Caco-2 (cell line): ENCODE results near the gene KLHL34. TPM values are rescaled to one million over a fixed set of nuclear protein-coding genes. Genes with fewer than 3 reads are reported as not detected.

Experiments
- BruUV-seq: library from RNA; stranded (reverse); fragments of 400-500 nt; replicated peaks from 2 replicates; lab custom pipeline; 2021; lab: Mats Ljungman, UMichigan
- CTCF ChIA-PET: fragments of 300-600 bp; sonication (Branson Sonifier 250); formaldehyde crosslinking; loops from one replicate; lab custom pipeline; 2022; ENCODE audit warnings: antibody characterized with exemption; lab: Charles Lee
- POLR2A ChIA-PET: fragments of 300-600 bp; sonication (Branson Sonifier 250); formaldehyde crosslinking; loops from one replicate; lab custom pipeline; 2022; ENCODE audit warnings: antibody characterized with exemption; lab: Charles Lee
- DNase-seq, 2 experiments: peaks; one replicate each; pipeline versions ENCODE4 v3.0.0 to v3.0.0-alpha.2; 2020 to 2022
- H3K27me3 ChIP-seq: replicated peaks from 2 replicates; pipeline ENCODE4 v1.6.0; 2011; ENCODE audit warnings: low read length; ENCODE audit not compliant: control insufficient read depth, insufficient read depth
- H3K36me3 ChIP-seq: 2 replicates; pipeline ENCODE4 v1.5.1; 2011; ENCODE audit warnings: low read length; ENCODE audit not compliant: control insufficient read depth, insufficient read depth
- H3K4me1 ChIP-seq: fragments of 250-450 bp; sonication (Bioruptor Pico); 2 replicates; pipeline ENCODE4 v1.5.1; 2020; ENCODE audit warnings: mild to moderate bottlenecking
- H3K4me3 ChIP-seq: 2 replicates; pipeline ENCODE4 v1.5.1; 2011; ENCODE audit warnings: low read depth, mild to moderate bottlenecking, control low read depth, low read length
- H3K9me3 ChIP-seq: fragments of 250-450 bp; sonication (Bioruptor Pico); 2 replicates; pipeline ENCODE4 v1.5.1; 2020; ENCODE audit warnings: mild to moderate bottlenecking, moderate library complexity
- H3K27ac Mint-ChIP-seq: one replicate; pipeline ENCODE4 v1.8.0; 2022; ENCODE audit warnings: mixed read lengths; ENCODE audit not compliant: unreplicated experiment
- H3K27me3 Mint-ChIP-seq: one replicate; pipeline ENCODE4 v1.8.0; 2022; ENCODE audit warnings: mixed read lengths; ENCODE audit not compliant: insufficient read depth, unreplicated experiment
- H3K36me3 Mint-ChIP-seq: one replicate; pipeline ENCODE4 v1.8.0; 2022; ENCODE audit warnings: mild to moderate bottlenecking, mixed read lengths; ENCODE audit not compliant: insufficient read depth, unreplicated experiment
- H3K4me1 Mint-ChIP-seq: one replicate; pipeline ENCODE4 v1.8.0; 2022; ENCODE audit warnings: low read depth, mixed read lengths; ENCODE audit not compliant: unreplicated experiment
- H3K4me3 Mint-ChIP-seq: one replicate; pipeline ENCODE4 v1.8.0; 2022; ENCODE audit warnings: mild to moderate bottlenecking, moderate library complexity, mixed read lengths; ENCODE audit not compliant: unreplicated experiment
- H3K9me3 Mint-ChIP-seq: one replicate; pipeline ENCODE4 v1.8.0; 2022; ENCODE audit warnings: mixed read lengths; ENCODE audit not compliant: unreplicated experiment
- CTCF ChIP-seq, 2 experiments: fragments of 200-600 bp in 1 of 2; IDR thresholded peaks; 1 replicate in 1 of 2; 2 replicates in 1 of 2; pipeline versions ENCODE4 v1.5.1 to v1.8.0; 2011 to 2022; ENCODE audit warnings: antibody characterized with exemption in 1 of 2, control low read depth in 1 of 2, inconsistent platforms in 1 of 2, low read depth in 1 of 2, low read length in 1 of 2, mild to moderate bottlenecking in 1 of 2, moderate library complexity in 1 of 2; ENCODE audit not compliant: insufficient read depth in 1 of 2, severe bottlenecking in 1 of 2, unreplicated experiment in 1 of 2
- intact Hi-C: fragments of 100-400 bp; cut with micrococcal nuclease; formaldehyde crosslinking; loops from one replicate; pipeline ENCODE4 v1.10.0; 2022; ENCODE audit not compliant: unreplicated experiment
- total RNA-seq: library from RNA; stranded (reverse); gene quantifications from 2 replicates; pipeline ENCODE4 v1.2.3, GENCODE V29; 2022

The KLHL34 gene
- total RNA-seq, 1 experiment from 2014 or later = not detected

DNA sequence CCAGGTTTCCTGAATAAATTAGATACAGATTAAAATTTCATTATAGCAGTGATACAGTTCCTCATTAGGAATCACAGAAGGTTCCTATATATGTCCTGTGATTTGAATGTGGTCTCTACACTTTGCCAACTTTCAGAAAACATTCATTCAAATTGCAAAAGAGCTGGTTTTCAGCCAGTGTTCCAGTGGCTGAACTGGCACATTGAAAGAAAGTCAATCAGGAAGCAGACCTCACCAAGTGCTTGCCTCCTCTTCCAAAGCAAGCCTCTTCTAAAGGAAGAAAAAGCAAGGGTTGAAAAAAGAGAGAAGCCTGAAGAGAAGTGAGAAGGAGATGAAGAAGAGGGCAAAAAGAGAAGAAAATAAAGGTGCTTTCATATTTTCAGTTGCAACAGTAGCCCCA is 12.7 kb downstream of the KLHL34 start:
- H3K36me3 ChIP-seq = no peaks in the 10 kb centered on the region
- no TSS peak for BruUV-seq
- ChIA-PET POLR2A (no interaction called here), CTCF (no interaction called here)
- Mint-ChIP-seq H3K27me3 (no peaks in the 10 kb centered on the region), H3K27ac (no peak overlapping the region), H3K36me3 (no peaks in the 10 kb centered on the region), H3K4me3 (no peak overlapping the region), H3K4me1 (no peaks in the 10 kb centered on the region), H3K9me3 (no peaks in the 10 kb centered on the region)
- H3K4me3 ChIP-seq = no peak overlapping the region
- no peaks in the 10 kb centered on the region for H3K9me3 ChIP-seq
- DNase-seq = no peak
- H3K27me3 ChIP-seq = no peaks in the 10 kb centered on the region
- intact Hi-C loops = no loop called here
- no peaks in the 10 kb centered on the region for H3K4me1 ChIP-seq
- TF ChIP-seq CTCF (IDR thresholded peaks at IDR 0.05; ENCODE audit: insufficient read depth in 1 of 2, low read depth in 1 of 2, low read length in 1 of 2, severe bottlenecking in 1 of 2, unreplicated experiment in 1 of 2) = no peak

GRCh38 chrX:21639775-21640174 is 18.4 kb downstream of the KLHL34 start:
- no peak overlapping the region for H3K27ac Mint-ChIP-seq
- Histone ChIP-seq H3K36me3 (no peaks in the 10 kb centered on the region), H3K27me3 (no peaks in the 10 kb centered on the region), H3K4me1 (no peaks in the 10 kb centered on the region), H3K9me3 (no peaks in the 10 kb centered on the region), H3K4me3 (no peak overlapping the region)
- no peak overlapping the region for H3K4me3 Mint-ChIP-seq
- ChIA-PET CTCF (no interaction called here), POLR2A (no interaction called here)
- no peaks in the 10 kb centered on the region for H3K27me3 Mint-ChIP-seq
- BruUV-seq = no TSS peak
- TF ChIP-seq CTCF (IDR thresholded peaks at IDR 0.05; ENCODE audit: insufficient read depth in 1 of 2, low read depth in 1 of 2, low read length in 1 of 2, severe bottlenecking in 1 of 2, unreplicated experiment in 1 of 2) = no peak
- H3K9me3 Mint-ChIP-seq = no peaks in the 10 kb centered on the region
- DNase-seq = no peak
- H3K4me1 Mint-ChIP-seq = no peaks in the 10 kb centered on the region
- intact Hi-C loops = no loop called here
- H3K36me3 Mint-ChIP-seq = no peaks in the 10 kb centered on the region

- Mint-ChIP-seq H3K4me3 (no peak overlapping the region), H3K4me1 (no peaks in the 10 kb centered on the region), H3K27ac (no peak overlapping the region), H3K9me3 (no peaks in the 10 kb centered on the region), H3K27me3 (no peaks in the 10 kb centered on the region), H3K36me3 (no peaks in the 10 kb centered on the region)
- DNase-seq = no peak
- no peak for TF ChIP-seq CTCF (IDR thresholded peaks at IDR 0.05; ENCODE audit: insufficient read depth in 1 of 2, low read depth in 1 of 2, low read length in 1 of 2, severe bottlenecking in 1 of 2, unreplicated experiment in 1 of 2)
- no peak overlapping the region for H3K4me3 ChIP-seq
- no peaks in the 10 kb centered on the region for H3K9me3 ChIP-seq
- intact Hi-C loops = no loop called here
- no peaks in the 10 kb centered on the region for H3K4me1 ChIP-seq
- H3K27me3 ChIP-seq = no peaks in the 10 kb centered on the region
- no peaks in the 10 kb centered on the region for H3K36me3 ChIP-seq
- CTCF ChIA-PET = no interaction called here
- POLR2A ChIA-PET = no interaction called here
- BruUV-seq = no TSS peak
Measured at GRCh38 chrX:21638311-21638710, 19.8 kb downstream of the KLHL34 start.
